ENCODE data around the gene ETNK1.
"Not testable (repeated sequence)": the region's sequence is repeated elsewhere in the genome, so short reads cannot be mapped to it uniquely, and the experiment has no call there.

ETNK1 gene

GRCh38 chr12:22689876-22690275 lies 64.9 kb downstream of the ETNK1 start:
- DNase-seq (ENCODE audit: low spot score): no peak

GRCh38 chr12:22691319-22691718 lies 66.3 kb downstream of the ETNK1 start:
- DNase-seq (ENCODE audit: low spot score): no peak

GRCh38 chr12:22692467-22692866 lies 67.5 kb downstream of the ETNK1 start:
- DNase-seq (ENCODE audit: low spot score): not testable (repeated sequence)

- no peak for DNase-seq (ENCODE audit: low spot score)
Observed at GRCh38 chr12:22692964-22693555, 68.1 kb downstream of the ETNK1 start.

GRCh38 chr12:22698576-22698975 lies 73.6 kb downstream of the ETNK1 start:
- no peak for DNase-seq (ENCODE audit: low spot score)

GRCh38 chr12:22699705-22700104 lies 74.7 kb downstream of the ETNK1 start:
- DNase-seq (ENCODE audit: low spot score): not testable (repeated sequence)

GRCh38 chr12:22700106-22700505 lies 75.1 kb downstream of the ETNK1 start:
- DNase-seq (ENCODE audit: low spot score): no peak

GRCh38 chr12:22701216-22701809 lies 76.3 kb downstream of the ETNK1 start:
- not testable (repeated sequence) for DNase-seq (ENCODE audit: low spot score)

GRCh38 chr12:22702690-22703089 lies 77.7 kb downstream of the ETNK1 start:
- no peak for DNase-seq (ENCODE audit: low spot score)

- peak; percentile 72 for DNase-seq (ENCODE audit: low spot score)
Observed at GRCh38 chr12:22709292-22709691, 84.3 kb downstream of the ETNK1 start.

GRCh38 chr12:22712083-22712482 lies 87.1 kb downstream of the ETNK1 start:
- DNase-seq (ENCODE audit: low spot score): no peak

GRCh38 chr12:22715254-22715653 lies 90.3 kb downstream of the ETNK1 start:
- DNase-seq (ENCODE audit: low spot score): no peak

- DNase-seq (ENCODE audit: low spot score): no peak
Observed at GRCh38 chr12:22719745-22720144, 94.8 kb downstream of the ETNK1 start.

- no peak for DNase-seq (ENCODE audit: low spot score)
Observed at GRCh38 chr12:22722081-22722480, 97.1 kb downstream of the ETNK1 start.

- no peak for DNase-seq (ENCODE audit: low spot score)
Observed at GRCh38 chr12:22722779-22723178, 97.8 kb downstream of the ETNK1 start.

- DNase-seq (ENCODE audit: low spot score): no peak
Observed at GRCh38 chr12:22728987-22729386, 104.0 kb downstream of the ETNK1 start.

GRCh38 chr12:22729431-22729956 lies 104.5 kb downstream of the ETNK1 start:
- no peak for DNase-seq (ENCODE audit: low spot score)

- DNase-seq (ENCODE audit: low spot score): no peak
Observed at GRCh38 chr12:22729957-22730443, 105.0 kb downstream of the ETNK1 start.

GRCh38 chr12:22731236-22731635 lies 106.3 kb downstream of the ETNK1 start:
- no peak for DNase-seq (ENCODE audit: low spot score)

- no peak for DNase-seq (ENCODE audit: low spot score)
Observed at GRCh38 chr12:22733756-22734155, 108.8 kb downstream of the ETNK1 start.

- no peak for DNase-seq (ENCODE audit: low spot score)
Observed at GRCh38 chr12:22738945-22739344, 114.0 kb downstream of the ETNK1 start.

Measured in SW480 (cell line).